Measurements from ENCODE around the gene TSPAN17.
"Not testable (repeated sequence)": the region's sequence is repeated elsewhere in the genome, so short reads cannot be mapped to it uniquely, and the experiment has no call there.

The TSPAN17 gene, protein sequence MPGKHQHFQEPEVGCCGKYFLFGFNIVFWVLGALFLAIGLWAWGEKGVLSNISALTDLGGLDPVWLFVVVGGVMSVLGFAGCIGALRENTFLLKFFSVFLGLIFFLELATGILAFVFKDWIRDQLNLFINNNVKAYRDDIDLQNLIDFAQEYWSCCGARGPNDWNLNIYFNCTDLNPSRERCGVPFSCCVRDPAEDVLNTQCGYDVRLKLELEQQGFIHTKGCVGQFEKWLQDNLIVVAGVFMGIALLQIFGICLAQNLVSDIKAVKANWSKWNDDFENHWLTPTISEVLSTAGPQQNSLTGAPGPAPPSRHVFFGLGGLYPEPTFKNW

GRCh38 chr5:176647030-176647842 lies at the start of gene TSPAN17:
TSS of gene TSPAN17 (plus strand) at chr5:176647484. CDS start at chr5:176647616, 132 bp downstream.
- DNase-seq: peak; percentile 100

GRCh38 chr5:176599749-176600430 lies 47.4 kb upstream of the TSPAN17 start:
- DNase-seq: not testable (repeated sequence)

DNA sequence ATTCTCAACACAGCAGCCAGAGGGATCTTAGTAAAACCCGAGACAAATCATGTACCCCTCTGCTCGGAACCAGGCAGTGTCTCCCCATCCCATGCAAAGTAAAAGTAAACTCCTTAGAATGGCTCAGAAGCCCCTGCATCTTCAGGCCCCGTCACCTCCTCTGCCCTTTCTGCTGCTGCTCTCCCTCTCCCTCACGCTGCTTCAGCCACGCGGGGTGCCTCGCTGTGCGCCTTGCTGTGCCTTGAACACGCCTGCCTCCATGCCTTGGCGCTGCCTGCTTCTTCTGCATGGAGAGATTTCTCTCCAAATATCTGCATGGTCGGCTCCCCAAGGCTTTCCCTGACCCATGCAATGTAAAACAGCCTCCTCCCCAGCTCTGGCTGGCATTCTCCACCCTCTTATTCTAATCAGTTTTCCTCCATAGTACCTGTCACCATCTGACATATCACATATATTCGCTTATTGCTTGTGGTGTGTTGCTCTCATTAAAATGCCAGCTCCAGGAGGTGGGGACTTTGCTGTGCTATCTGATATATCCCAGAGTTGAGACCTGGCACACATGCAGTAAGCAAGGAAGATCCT lies 45.3 kb upstream of the TSPAN17 start:
- DNase-seq: no peak

- DNase-seq: no peak
These were observed 44.2 kb upstream of the TSPAN17 start for GRCh38 chr5:176603091-176603490.

GRCh38 chr5:176606032-176606431 lies 41.3 kb upstream of the TSPAN17 start:
- DNase-seq: no peak

DNA sequence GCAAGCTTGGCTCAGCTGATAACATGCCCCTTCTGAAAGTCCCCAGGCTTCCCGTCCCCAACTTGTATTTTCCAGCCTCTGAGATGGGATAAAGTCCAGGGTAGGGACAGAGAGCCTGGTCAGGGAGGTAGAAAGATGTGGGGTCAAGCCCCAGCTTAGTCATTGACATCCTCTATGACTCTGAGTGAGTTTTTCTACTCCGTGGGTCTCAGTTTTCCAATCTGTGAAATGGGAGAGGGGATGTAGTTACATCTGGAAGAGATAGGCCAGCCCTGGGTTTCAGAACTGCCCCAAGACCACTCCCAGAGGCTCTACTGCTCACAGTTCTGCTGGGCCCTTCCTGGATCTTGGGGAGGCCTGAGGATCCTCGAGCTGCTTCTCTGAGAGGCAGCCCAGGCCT lies 40.4 kb upstream of the TSPAN17 start:
- DNase-seq: no peak

GRCh38 chr5:176608142-176608705 lies 39.1 kb upstream of the TSPAN17 start:
- DNase-seq: no peak

GRCh38 chr5:176608937-176609723 lies 38.2 kb upstream of the TSPAN17 start:
- DNase-seq: peak; percentile 14

GRCh38 chr5:176609724-176610434 lies 37.4 kb upstream of the TSPAN17 start, which contains the start of gene GPRIN1:
TSS of gene GPRIN1 (minus strand) at chr5:176610156. CDS start at chr5:176599834, 10,322 bp downstream.
- peak; percentile 69 for DNase-seq

- no peak for DNase-seq
These were observed 36.9 kb upstream of the TSPAN17 start for GRCh38 chr5:176610435-176610773.

DNA sequence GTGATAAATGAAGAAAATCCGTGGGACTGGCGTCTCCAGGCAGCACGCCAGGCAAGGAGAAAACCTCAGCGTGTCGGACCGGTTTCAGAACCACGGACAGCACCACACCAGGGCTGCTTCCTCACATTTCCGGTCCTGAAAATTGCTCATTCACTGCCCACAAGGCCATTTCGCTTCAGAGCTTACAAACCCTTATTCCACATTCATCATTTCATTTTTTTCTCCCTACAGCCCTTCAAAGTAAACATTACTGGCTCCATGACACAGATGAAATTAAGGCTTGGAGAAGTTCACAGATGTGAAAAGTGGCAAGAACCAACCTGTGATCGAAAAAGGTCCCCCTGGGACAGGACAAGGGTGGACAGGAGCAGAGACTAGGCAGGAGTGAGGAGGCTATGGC lies 35.8 kb upstream of the TSPAN17 start:
- peak; percentile 55 for DNase-seq

- DNase-seq: no peak
These were observed 35.3 kb upstream of the TSPAN17 start for GRCh38 chr5:176612008-176612407.

- no peak for DNase-seq
These were observed 34.4 kb upstream of the TSPAN17 start for GRCh38 chr5:176612855-176613254.

GRCh38 chr5:176614805-176615478 lies 32.3 kb upstream of the TSPAN17 start:
- DNase-seq: no peak

DNA sequence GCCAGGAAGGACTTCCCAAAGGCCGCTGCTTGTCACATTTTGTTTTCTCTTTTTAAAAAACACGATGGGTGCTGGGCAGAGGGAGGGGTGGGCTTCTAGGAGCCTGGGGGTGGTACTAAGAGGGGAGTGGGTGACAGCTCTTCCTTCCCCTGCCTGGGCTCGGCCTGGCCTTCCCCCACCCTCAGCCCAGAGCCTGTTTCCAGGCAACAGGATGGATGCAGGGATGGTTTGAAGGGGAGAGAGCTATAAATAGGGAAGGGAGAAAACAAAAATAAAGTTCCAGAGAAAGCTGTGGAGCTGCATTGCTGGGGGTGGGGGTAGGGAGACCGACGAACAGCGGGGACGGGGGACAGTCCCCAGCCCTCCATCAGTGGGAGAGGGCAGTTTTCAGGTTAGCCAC lies 30.8 kb upstream of the TSPAN17 start:
- DNase-seq: no peak

DNA sequence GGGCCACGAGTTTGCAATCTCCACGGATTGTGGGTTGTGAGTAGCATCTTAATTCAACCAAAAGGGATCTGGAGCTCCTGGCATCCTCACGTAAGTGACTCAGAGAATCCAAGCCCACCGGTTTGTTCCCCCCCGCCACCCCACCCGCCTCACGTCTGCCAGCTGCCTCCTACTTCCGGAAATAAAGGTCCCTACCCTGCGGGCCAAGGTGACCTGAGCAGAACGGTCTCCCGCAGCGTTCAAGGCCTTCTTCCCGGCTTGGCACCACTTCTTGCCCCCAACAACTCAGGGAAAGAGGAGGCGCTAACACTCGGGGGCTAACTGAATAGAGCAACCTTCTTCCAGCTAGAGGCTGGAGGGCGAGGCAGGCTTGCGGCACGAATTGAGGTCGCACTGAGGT lies 28.5 kb upstream of the TSPAN17 start:
- DNase-seq: no peak

GRCh38 chr5:176619203-176619568 lies 28.1 kb upstream of the TSPAN17 start:
- DNase-seq: peak; percentile 84

DNA sequence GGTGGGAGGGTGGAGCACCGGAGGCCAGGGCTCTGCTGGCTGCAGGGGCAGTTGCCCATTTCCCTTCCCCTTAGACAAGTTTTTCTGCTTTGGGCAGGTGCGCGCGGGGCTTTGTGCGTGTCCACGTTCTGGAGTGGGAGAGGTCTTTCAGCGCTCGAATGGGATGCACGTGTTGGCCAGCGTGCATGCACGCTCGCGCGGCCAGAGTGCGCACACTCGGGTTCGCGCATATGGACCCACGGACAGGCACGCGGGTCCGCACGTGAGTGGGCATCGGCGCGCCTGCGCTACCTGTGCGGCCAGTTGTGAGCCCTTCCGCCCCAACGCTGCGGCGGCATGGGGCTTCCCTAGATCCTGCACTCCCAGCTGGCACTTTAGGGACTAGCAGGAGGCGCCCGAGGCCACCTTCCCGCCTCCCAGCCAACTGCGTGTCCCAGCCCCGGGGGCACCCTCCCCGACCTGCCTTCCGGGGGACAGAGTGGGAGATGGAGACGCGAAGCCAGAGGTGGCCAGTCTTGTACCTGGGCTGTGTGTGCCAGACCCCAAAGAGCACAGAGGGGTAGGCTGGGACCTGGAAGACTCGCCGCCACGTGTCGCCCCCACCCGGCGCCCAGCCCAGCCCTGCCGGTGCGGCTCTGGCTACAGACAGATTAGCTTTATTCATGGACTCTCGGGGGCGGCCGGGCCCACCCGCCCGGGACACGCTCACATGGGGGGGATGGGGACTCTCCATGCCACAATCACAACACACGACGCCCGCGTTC lies 27.5 kb upstream of the TSPAN17 start:
- no peak for DNase-seq

DNA sequence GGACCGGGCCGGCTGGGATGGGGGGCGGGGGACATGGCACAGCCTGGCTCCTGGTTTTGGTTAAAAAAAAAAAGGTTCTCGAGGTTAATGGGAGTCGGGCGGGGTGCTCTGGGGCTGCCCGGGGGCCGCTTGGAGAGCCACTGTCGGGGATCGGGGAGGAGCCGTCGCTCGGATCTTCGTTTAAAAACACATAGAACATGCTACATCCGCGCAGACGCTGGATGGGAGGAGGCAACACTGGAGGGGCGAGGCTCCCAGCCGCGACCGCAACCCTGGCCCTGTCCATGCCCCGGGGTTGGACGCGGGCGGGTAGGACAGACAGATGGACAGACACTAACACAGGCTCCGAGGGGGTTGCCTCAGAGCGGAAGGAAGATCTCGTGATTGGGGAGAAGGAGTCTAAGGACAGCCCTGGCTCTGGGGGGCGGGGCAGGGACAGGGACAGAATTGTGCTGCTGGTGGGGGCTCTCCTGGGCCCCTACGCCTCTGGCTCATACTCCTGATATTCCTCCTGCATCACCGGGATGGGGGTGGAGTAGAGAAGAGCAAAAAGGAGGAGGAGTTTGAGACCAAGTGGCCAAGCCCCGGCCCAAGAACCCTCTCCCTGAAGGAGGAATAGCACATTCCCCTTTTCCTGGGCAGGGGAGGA lies 26.8 kb upstream of the TSPAN17 start:
- no peak for DNase-seq

Data from activated CD4-positive, alpha-beta T cell treated with anti-CD3 and anti-CD28 coated beads, Interleukin-10, Interleukin-2, amounts not matched to agents 100 ng/mL and 50 ng/mL, durations not matched to agents 16 hours and 8 hours (primary cell).